ENCODE measurements around the gene RASSF7.

DNA sequence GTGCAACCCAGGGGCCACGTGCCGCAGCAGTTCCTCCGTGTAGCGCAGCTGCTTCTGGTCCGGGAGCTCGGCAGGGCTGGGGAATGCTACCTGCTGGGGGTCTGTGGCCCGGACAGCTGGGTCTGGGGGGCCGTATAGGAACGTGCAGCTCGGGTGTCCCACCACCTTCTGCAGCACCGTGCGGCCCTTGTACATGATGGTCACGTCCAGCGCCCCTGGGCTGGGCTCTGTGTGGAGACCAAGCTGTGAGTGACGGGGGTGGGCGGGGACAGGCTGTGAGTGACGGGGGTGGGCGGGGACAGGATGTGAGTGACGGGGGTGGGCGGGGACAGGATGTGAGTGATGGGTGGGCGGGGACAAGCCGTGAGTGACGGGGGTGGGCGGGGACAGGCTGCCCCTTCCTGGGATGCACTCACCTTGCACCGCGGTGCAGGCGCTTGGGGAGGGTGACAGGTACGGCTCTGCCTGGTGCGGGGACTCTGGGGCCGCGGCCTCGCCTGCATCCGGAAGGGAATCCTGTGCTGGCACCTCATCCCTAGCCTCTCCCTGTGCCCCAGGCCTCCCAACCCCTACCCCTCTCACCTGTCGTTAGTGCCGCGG lies 52.7 kb downstream of the RASSF7 start:
- TF ChIP-seq, protein P1, sequence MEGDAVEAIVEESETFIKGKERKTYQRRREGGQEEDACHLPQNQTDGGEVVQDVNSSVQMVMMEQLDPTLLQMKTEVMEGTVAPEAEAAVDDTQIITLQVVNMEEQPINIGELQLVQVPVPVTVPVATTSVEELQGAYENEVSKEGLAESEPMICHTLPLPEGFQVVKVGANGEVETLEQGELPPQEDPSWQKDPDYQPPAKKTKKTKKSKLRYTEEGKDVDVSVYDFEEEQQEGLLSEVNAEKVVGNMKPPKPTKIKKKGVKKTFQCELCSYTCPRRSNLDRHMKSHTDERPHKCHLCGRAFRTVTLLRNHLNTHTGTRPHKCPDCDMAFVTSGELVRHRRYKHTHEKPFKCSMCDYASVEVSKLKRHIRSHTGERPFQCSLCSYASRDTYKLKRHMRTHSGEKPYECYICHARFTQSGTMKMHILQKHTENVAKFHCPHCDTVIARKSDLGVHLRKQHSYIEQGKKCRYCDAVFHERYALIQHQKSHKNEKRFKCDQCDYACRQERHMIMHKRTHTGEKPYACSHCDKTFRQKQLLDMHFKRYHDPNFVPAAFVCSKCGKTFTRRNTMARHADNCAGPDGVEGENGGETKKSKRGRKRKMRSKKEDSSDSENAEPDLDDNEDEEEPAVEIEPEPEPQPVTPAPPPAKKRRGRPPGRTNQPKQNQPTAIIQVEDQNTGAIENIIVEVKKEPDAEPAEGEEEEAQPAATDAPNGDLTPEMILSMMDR (IDR thresholded peaks at IDR 0.05; ENCODE audit: insufficient read depth, low read depth, low read length), result no peak
- TF ChIP-seq EZH2 (IDR thresholded peaks at IDR 0.05; ENCODE audit: insufficient read depth, low read length), result no peak
